WTC11 (cell line): ENCODE results near the gene DNM1. TPM values are rescaled to one million over a fixed set of nuclear protein-coding genes. Genes with fewer than 3 reads are reported as not detected.

ENCODE experiments used
- ATAC-seq: fragments of 200-7000 bp; cut with Tn5 transposase; 2 replicates; pipeline ENCODE4 v1.10.0; 2021; ENCODE audit warnings: mild to moderate bottlenecking, moderate library complexity
- CTCF ChIA-PET: fragments of 300-600 bp; sonication (Branson Sonifier 250); formaldehyde crosslinking; loops from one replicate; lab custom pipeline; 2021; ENCODE audit warnings: antibody characterized with exemption; lab: Charles Lee
- POLR2A ChIA-PET: fragments of 350-600 bp; sonication (Branson Sonifier 250); formaldehyde crosslinking; loops from one replicate; lab custom pipeline; 2021; ENCODE audit warnings: antibody characterized with exemption; lab: Charles Lee
- DNase-seq: peaks from one replicate; pipeline ENCODE4 v3.0.0; 2021; ENCODE audit warnings: low spot score
- H3K27ac Mint-ChIP-seq: 2 replicates; pipeline ENCODE4 v1.8.0; 2021; ENCODE audit warnings: mixed read lengths
- H3K27me3 Mint-ChIP-seq: 2 replicates; pipeline ENCODE4 v1.8.0; 2021; ENCODE audit warnings: low read depth, mild to moderate bottlenecking, moderate library complexity, mixed read lengths
- H3K36me3 Mint-ChIP-seq: 2 replicates; pipeline ENCODE4 v1.8.0; 2021; ENCODE audit warnings: mixed read lengths
- H3K4me1 Mint-ChIP-seq: 2 replicates; pipeline ENCODE4 v1.8.0; 2022; ENCODE audit warnings: mixed read lengths
- H3K4me3 Mint-ChIP-seq: 2 replicates; pipeline ENCODE4 v1.8.0; 2021; ENCODE audit warnings: mild to moderate bottlenecking, moderate library complexity, mixed read lengths
- H3K9me3 Mint-ChIP-seq: 2 replicates; pipeline ENCODE4 v1.8.0; 2021; ENCODE audit warnings: mixed read lengths
- ELF4 ChIP-seq: sonication (generic); formaldehyde crosslinking; IDR thresholded peaks from 2 replicates; pipeline ENCODE4 v1.8.1; 2022; ENCODE audit warnings: low read depth, mild to moderate bottlenecking, moderate library complexity, missing genetic modification reagents
- FOXK1 ChIP-seq: sonication (generic); formaldehyde crosslinking; IDR thresholded peaks from 2 replicates; pipeline ENCODE4 v1.8.0; 2022; ENCODE audit warnings: mild to moderate bottlenecking, moderate library complexity, missing genetic modification reagents
- IRF2 ChIP-seq: sonication (generic); formaldehyde crosslinking; IDR thresholded peaks from 2 replicates; pipeline ENCODE4 v1.8.0; 2022; ENCODE audit warnings: low read depth, missing genetic modification reagents, borderline replicate concordance
- KAT7 ChIP-seq: sonication (generic); formaldehyde crosslinking; IDR thresholded peaks from 2 replicates; pipeline ENCODE4 v1.8.1; 2023; ENCODE audit warnings: missing genetic modification reagents, mild to moderate bottlenecking, borderline replicate concordance
- MYBL2 ChIP-seq: sonication (generic); formaldehyde crosslinking; IDR thresholded peaks from 2 replicates; pipeline ENCODE4 v1.8.1; 2023; ENCODE audit warnings: mild to moderate bottlenecking, moderate library complexity, missing genetic modification reagents
- PRRX2 ChIP-seq: fragments of 250-450 bp; sonication (Bioruptor Pico); IDR thresholded peaks from 2 replicates; pipeline ENCODE4 v1.8.0; 2021; ENCODE audit warnings: mild to moderate bottlenecking
- SMAD3 ChIP-seq: sonication (generic); formaldehyde crosslinking; IDR thresholded peaks from 2 replicates; pipeline ENCODE4 v1.8.0; 2022; ENCODE audit warnings: missing genetic modification reagents, mild to moderate bottlenecking, borderline replicate concordance
- TEAD1 ChIP-seq: sonication (generic); formaldehyde crosslinking; IDR thresholded peaks from 2 replicates; pipeline ENCODE4 v1.8.0; 2022; ENCODE audit warnings: mild to moderate bottlenecking, missing genetic modification reagents
- TEAD4 ChIP-seq: sonication (generic); formaldehyde crosslinking; IDR thresholded peaks from 2 replicates; pipeline ENCODE4 v1.8.0; 2022; ENCODE audit warnings: mild to moderate bottlenecking, missing genetic modification reagents
- ZBTB21 ChIP-seq: sonication (generic); formaldehyde crosslinking; IDR thresholded peaks from 2 replicates; pipeline ENCODE4 v1.8.1; 2023; ENCODE audit warnings: mild to moderate bottlenecking, missing genetic modification reagents, borderline replicate concordance
- ZNF263 ChIP-seq: sonication (generic); formaldehyde crosslinking; IDR thresholded peaks from 2 replicates; pipeline ENCODE4 v1.8.1; 2022; ENCODE audit warnings: low read depth, mild to moderate bottlenecking, moderate library complexity, missing genetic modification reagents
- ZNF317 ChIP-seq: sonication (generic); formaldehyde crosslinking; IDR thresholded peaks from 2 replicates; pipeline ENCODE4 v1.8.1; 2023; ENCODE audit warnings: low read depth, mild to moderate bottlenecking, moderate library complexity, missing genetic modification reagents, borderline replicate concordance
- ZNF396 ChIP-seq: fragments of 250-450 bp; sonication (Bioruptor Pico); IDR thresholded peaks from 2 replicates; pipeline ENCODE4 v1.8.0; 2021; ENCODE audit warnings: mild to moderate bottlenecking, moderate library complexity, borderline replicate concordance
- ZNF416 ChIP-seq: fragments of 250-450 bp; sonication (Bioruptor Pico); IDR thresholded peaks from 2 replicates; pipeline ENCODE4 v1.9.0; 2021; ENCODE audit warnings: mild to moderate bottlenecking, inconsistent platforms
- total RNA-seq: library from RNA; stranded (reverse); gene quantifications from 3 replicates; pipeline ENCODE4 v1.2.3, GENCODE V29; 2021
- TF ChIP-seq, protein P1 (sequence below): fragments of 250-450 bp; sonication (Bioruptor Pico); conservative IDR thresholded peaks from 2 replicates; pipeline ENCODE4 v1.9.0; 2021; ENCODE audit warnings: mild to moderate bottlenecking
- TF ChIP-seq, protein P2 (sequence below): sonication (generic); formaldehyde crosslinking; IDR thresholded peaks from 2 replicates; pipeline ENCODE4 v1.8.0; 2022; ENCODE audit warnings: missing genetic modification reagents
- TF ChIP-seq, protein P3 (sequence below): fragments of 250-450 bp; sonication (Bioruptor Pico); IDR thresholded peaks from 2 replicates; pipeline ENCODE4 v1.9.0; 2021; ENCODE audit warnings: mild to moderate bottlenecking
- TF ChIP-seq, protein P4 (sequence below): sonication (generic); formaldehyde crosslinking; IDR thresholded peaks from 2 replicates; pipeline ENCODE4 v1.8.0; 2023; ENCODE audit warnings: missing genetic modification reagents, mild to moderate bottlenecking, borderline replicate concordance
- TF ChIP-seq, protein P5 (sequence below): fragments of 250-450 bp; sonication (Bioruptor Pico); IDR thresholded peaks from 2 replicates; pipeline ENCODE4 v1.9.0; 2021; ENCODE audit warnings: mild to moderate bottlenecking, borderline replicate concordance
- TF ChIP-seq, protein P6 (sequence below): sonication (generic); formaldehyde crosslinking; IDR thresholded peaks from 2 replicates; pipeline ENCODE4 v1.8.1; 2022; ENCODE audit warnings: mild to moderate bottlenecking, missing genetic modification reagents, moderate library complexity, borderline replicate concordance

Gene DNM1
- total RNA-seq, 1 experiment from 2014 or later, result 79.0 TPM

DNA sequence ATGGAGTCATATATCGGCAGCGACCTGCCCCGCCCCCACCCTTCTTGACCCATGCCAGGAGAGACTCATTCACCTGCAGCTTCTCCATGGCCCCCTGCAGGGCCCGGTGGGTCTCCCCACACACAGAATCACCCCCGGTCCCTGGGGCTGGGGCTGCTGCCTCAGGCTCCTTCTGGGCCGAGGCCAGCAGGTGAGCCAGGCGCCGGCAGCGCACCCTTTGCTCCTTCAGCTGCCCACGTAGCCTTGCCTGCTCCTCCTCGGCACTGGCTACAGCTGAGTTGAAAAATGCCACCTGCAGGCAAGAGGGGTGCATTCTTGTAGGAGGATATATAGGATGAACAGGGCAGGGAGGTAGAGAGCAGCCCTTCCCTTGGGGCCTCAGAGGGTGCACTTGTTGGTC lies 54.7 kb downstream of the DNM1 start:
- POLR2A ChIA-PET, result no interaction called here
- peaks cover 33% of the 10 kb centered on the region for H3K36me3 Mint-ChIP-seq
- no peak for TF ChIP-seq TEAD1 (CRISPR knock-in tag)
- no peak for TF ChIP-seq IRF2 (CRISPR knock-in tag)
- TF ChIP-seq ELF4 (CRISPR knock-in tag), result no peak
- TF ChIP-seq ZNF263 (CRISPR knock-in tag), result no peak
- TF ChIP-seq, protein P1, sequence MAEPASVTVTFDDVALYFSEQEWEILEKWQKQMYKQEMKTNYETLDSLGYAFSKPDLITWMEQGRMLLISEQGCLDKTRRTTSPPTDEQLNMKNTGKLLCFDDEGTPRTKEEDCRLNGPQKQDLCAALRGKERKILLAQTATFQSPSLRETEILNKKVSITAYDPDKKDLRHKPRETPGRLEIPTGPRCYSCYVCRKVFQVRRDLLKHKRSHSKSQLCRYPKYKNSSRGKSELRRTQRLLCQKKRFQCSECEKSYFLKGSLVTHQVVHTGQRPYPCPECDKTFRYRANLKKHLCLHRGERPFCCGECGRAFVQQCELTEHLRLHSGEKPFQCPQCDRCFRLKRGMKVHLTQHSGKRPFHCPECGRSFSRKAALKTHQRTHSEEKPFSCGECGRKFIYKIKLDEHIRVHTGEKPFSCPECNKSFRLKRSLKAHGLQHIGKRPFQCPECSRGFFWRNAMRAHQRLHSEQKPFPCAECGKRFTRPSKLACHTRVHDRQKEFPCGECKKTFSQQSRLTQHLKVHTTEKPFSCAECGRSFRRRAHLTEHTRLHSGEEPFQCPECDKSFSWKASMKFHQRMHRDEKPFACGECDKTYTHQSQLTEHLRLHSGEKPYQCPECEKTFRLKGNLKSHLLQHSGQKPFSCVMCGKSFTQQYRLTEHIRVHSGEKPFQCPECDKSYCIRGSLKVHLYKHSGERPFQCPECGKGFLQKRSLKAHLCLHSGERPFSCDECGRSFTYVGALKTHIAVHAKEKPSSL (CRISPR knock-in tag), result no peak
- TF ChIP-seq MYBL2 (CRISPR knock-in tag), result no peak
- no peak for TF ChIP-seq ZNF317 (CRISPR knock-in tag)
- no peak for TF ChIP-seq PRRX2 (CRISPR knock-in tag)
- TF ChIP-seq ZNF396 (CRISPR knock-in tag), result no peak
- no peak for TF ChIP-seq TEAD4 (CRISPR knock-in tag)
- TF ChIP-seq SMAD3, result no peak
- no peak for TF ChIP-seq ZNF416
- TF ChIP-seq, protein P2, sequence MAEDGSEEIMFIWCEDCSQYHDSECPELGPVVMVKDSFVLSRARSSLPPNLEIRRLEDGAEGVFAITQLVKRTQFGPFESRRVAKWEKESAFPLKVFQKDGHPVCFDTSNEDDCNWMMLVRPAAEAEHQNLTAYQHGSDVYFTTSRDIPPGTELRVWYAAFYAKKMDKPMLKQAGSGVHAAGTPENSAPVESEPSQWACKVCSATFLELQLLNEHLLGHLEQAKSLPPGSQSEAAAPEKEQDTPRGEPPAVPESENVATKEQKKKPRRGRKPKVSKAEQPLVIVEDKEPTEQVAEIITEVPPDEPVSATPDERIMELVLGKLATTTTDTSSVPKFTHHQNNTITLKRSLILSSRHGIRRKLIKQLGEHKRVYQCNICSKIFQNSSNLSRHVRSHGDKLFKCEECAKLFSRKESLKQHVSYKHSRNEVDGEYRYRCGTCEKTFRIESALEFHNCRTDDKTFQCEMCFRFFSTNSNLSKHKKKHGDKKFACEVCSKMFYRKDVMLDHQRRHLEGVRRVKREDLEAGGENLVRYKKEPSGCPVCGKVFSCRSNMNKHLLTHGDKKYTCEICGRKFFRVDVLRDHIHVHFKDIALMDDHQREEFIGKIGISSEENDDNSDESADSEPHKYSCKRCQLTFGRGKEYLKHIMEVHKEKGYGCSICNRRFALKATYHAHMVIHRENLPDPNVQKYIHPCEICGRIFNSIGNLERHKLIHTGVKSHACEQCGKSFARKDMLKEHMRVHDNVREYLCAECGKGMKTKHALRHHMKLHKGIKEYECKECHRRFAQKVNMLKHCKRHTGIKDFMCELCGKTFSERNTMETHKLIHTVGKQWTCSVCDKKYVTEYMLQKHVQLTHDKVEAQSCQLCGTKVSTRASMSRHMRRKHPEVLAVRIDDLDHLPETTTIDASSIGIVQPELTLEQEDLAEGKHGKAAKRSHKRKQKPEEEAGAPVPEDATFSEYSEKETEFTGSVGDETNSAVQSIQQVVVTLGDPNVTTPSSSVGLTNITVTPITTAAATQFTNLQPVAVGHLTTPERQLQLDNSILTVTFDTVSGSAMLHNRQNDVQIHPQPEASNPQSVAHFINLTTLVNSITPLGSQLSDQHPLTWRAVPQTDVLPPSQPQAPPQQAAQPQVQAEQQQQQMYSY (CRISPR knock-in tag), result no peak
- no peak for TF ChIP-seq ZBTB21 (CRISPR knock-in tag)
- no peak for TF ChIP-seq FOXK1 (CRISPR knock-in tag)
- H3K27me3 Mint-ChIP-seq, result no peaks in the 10 kb centered on the region
- CTCF ChIA-PET, result interaction anchor here (1.1 kb wide), 1 partner anchor 133 kb away, joined by 4 read pairs; no protein-coding TSS in a partner anchor
- no peak overlapping the region; the same call in 1 of the 2 replicates for H3K27ac Mint-ChIP-seq
- H3K9me3 Mint-ChIP-seq, result no peaks in the 10 kb centered on the region
- ATAC-seq (no peak), DNase-seq (no peak)
- peaks cover 23% of the 10 kb centered on the region for H3K4me1 Mint-ChIP-seq
- H3K4me3 Mint-ChIP-seq, result no peak overlapping the region

DNA sequence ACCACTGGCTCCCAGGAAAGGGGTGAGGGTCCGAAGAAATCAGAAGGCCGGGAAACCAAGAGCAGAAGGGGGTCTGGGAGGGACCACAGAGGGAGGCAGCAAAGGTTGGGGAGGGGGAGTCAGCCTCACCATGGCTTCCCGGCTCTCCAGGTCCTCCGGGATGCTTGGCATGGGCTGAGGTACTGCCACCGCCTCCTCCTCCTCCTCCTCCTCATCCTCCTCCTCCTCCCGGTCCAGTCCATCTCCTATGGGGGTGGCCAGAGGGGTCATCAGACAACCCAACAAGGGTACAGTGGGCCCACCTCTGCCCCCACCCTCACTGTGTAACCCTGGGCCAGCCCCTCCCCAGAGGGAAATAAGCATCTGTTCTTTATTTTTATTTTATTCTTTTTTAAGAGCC lies 55.1 kb downstream of the DNM1 start:
- Mint-ChIP-seq H3K4me1 (peaks cover 20% of the 10 kb centered on the region), H3K27ac (no peak overlapping the region), H3K27me3 (no peaks in the 10 kb centered on the region), H3K9me3 (no peaks in the 10 kb centered on the region), H3K36me3 (peaks cover 36% of the 10 kb centered on the region), H3K4me3 (no peak overlapping the region)
- ChIA-PET CTCF (interaction anchor here (1.0 to 2.7 kb wide), 4 partner anchors 8 to 134 kb away, joined by 3 to 23 read pairs (median 6); partner anchors contain the start of genes GOLGA2 and SWI5), POLR2A (no interaction called here)
- no peak for DNase-seq
- no peak for ATAC-seq
- TF ChIP-seq KAT7 (CRISPR knock-in tag), result no peak
- TF ChIP-seq, protein P3, sequence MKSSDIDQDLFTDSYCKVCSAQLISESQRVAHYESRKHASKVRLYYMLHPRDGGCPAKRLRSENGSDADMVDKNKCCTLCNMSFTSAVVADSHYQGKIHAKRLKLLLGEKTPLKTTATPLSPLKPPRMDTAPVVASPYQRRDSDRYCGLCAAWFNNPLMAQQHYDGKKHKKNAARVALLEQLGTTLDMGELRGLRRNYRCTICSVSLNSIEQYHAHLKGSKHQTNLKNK (CRISPR knock-in tag), result no peak
- TF ChIP-seq, protein P4, sequence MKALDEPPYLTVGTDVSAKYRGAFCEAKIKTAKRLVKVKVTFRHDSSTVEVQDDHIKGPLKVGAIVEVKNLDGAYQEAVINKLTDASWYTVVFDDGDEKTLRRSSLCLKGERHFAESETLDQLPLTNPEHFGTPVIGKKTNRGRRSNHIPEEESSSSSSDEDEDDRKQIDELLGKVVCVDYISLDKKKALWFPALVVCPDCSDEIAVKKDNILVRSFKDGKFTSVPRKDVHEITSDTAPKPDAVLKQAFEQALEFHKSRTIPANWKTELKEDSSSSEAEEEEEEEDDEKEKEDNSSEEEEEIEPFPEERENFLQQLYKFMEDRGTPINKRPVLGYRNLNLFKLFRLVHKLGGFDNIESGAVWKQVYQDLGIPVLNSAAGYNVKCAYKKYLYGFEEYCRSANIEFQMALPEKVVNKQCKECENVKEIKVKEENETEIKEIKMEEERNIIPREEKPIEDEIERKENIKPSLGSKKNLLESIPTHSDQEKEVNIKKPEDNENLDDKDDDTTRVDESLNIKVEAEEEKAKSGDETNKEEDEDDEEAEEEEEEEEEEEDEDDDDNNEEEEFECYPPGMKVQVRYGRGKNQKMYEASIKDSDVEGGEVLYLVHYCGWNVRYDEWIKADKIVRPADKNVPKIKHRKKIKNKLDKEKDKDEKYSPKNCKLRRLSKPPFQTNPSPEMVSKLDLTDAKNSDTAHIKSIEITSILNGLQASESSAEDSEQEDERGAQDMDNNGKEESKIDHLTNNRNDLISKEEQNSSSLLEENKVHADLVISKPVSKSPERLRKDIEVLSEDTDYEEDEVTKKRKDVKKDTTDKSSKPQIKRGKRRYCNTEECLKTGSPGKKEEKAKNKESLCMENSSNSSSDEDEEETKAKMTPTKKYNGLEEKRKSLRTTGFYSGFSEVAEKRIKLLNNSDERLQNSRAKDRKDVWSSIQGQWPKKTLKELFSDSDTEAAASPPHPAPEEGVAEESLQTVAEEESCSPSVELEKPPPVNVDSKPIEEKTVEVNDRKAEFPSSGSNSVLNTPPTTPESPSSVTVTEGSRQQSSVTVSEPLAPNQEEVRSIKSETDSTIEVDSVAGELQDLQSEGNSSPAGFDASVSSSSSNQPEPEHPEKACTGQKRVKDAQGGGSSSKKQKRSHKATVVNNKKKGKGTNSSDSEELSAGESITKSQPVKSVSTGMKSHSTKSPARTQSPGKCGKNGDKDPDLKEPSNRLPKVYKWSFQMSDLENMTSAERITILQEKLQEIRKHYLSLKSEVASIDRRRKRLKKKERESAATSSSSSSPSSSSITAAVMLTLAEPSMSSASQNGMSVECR, result no peak
- TF ChIP-seq, protein P5, sequence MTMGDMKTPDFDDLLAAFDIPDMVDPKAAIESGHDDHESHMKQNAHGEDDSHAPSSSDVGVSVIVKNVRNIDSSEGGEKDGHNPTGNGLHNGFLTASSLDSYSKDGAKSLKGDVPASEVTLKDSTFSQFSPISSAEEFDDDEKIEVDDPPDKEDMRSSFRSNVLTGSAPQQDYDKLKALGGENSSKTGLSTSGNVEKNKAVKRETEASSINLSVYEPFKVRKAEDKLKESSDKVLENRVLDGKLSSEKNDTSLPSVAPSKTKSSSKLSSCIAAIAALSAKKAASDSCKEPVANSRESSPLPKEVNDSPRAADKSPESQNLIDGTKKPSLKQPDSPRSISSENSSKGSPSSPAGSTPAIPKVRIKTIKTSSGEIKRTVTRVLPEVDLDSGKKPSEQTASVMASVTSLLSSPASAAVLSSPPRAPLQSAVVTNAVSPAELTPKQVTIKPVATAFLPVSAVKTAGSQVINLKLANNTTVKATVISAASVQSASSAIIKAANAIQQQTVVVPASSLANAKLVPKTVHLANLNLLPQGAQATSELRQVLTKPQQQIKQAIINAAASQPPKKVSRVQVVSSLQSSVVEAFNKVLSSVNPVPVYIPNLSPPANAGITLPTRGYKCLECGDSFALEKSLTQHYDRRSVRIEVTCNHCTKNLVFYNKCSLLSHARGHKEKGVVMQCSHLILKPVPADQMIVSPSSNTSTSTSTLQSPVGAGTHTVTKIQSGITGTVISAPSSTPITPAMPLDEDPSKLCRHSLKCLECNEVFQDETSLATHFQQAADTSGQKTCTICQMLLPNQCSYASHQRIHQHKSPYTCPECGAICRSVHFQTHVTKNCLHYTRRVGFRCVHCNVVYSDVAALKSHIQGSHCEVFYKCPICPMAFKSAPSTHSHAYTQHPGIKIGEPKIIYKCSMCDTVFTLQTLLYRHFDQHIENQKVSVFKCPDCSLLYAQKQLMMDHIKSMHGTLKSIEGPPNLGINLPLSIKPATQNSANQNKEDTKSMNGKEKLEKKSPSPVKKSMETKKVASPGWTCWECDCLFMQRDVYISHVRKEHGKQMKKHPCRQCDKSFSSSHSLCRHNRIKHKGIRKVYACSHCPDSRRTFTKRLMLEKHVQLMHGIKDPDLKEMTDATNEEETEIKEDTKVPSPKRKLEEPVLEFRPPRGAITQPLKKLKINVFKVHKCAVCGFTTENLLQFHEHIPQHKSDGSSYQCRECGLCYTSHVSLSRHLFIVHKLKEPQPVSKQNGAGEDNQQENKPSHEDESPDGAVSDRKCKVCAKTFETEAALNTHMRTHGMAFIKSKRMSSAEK (CRISPR knock-in tag), result no peak
- TF ChIP-seq, protein P6, sequence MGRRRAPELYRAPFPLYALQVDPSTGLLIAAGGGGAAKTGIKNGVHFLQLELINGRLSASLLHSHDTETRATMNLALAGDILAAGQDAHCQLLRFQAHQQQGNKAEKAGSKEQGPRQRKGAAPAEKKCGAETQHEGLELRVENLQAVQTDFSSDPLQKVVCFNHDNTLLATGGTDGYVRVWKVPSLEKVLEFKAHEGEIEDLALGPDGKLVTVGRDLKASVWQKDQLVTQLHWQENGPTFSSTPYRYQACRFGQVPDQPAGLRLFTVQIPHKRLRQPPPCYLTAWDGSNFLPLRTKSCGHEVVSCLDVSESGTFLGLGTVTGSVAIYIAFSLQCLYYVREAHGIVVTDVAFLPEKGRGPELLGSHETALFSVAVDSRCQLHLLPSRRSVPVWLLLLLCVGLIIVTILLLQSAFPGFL (CRISPR knock-in tag), result no peak
